NCI-H2081 treated with DMSO at 0.1 percent for 48 hours (cell line): Measurements from ENCODE around the gene ALDH3B2.
"Not testable (repeated sequence)": the region's sequence is repeated elsewhere in the genome, so short reads cannot be mapped to it uniquely, and the experiment has no call there.

Experiments used
- DNase-seq: peaks from one replicate; lab custom pipeline; 2025; lab: John Stamatoyannopoulos, UW

ALDH3B2 gene

GRCh38 chr11:67629386-67630227, 44.8 kb downstream of the ALDH3B2 start, which contains the start of gene NUDT8:
TSS of gene NUDT8 (minus strand) at chr11:67629937. CDS start at chr11:67629911, 26 bp downstream.
- DNase-seq = no peak

GRCh38 chr11:67628710-67629385, 45.6 kb downstream of the ALDH3B2 start:
- no peak for DNase-seq

GRCh38 chr11:67627812-67628624, 46.4 kb downstream of the ALDH3B2 start:
- DNase-seq = no peak

- no peak for DNase-seq
These were observed 47.0 kb downstream of the ALDH3B2 start for GRCh38 chr11:67627441-67627811.

GRCh38 chr11:67626970-67627369, 47.5 kb downstream of the ALDH3B2 start:
- DNase-seq = no peak

GRCh38 chr11:67626131-67626833, 48.1 kb downstream of the ALDH3B2 start:
- not testable (repeated sequence) for DNase-seq

GRCh38 chr11:67623795-67624194, 50.6 kb downstream of the ALDH3B2 start:
- not testable (repeated sequence) for DNase-seq

- DNase-seq = not testable (repeated sequence)
These were observed 51.5 kb downstream of the ALDH3B2 start for GRCh38 chr11:67622905-67623304.

- DNase-seq = not testable (repeated sequence)
These were observed 52.5 kb downstream of the ALDH3B2 start for GRCh38 chr11:67621928-67622327.

- not testable (repeated sequence) for DNase-seq
These were observed 53.8 kb downstream of the ALDH3B2 start for GRCh38 chr11:67620621-67621020.

- not testable (repeated sequence) for DNase-seq
These were observed 54.5 kb downstream of the ALDH3B2 start for GRCh38 chr11:67619683-67620618.

GRCh38 chr11:67618901-67619659, 55.3 kb downstream of the ALDH3B2 start:
- not testable (repeated sequence) for DNase-seq

GRCh38 chr11:67617243-67617953, 57.0 kb downstream of the ALDH3B2 start:
- no peak for DNase-seq

GRCh38 chr11:67616431-67617242, 57.8 kb downstream of the ALDH3B2 start:
- no peak for DNase-seq

GRCh38 chr11:67615728-67616430, 58.5 kb downstream of the ALDH3B2 start:
- no peak for DNase-seq

- no peak for DNase-seq
These were observed 59.4 kb downstream of the ALDH3B2 start for GRCh38 chr11:67614730-67615714.
